Neural progenitor cell (in vitro differentiated cells): Measurements from ENCODE around the gene COTL1. TPM values are rescaled to one million over a fixed set of nuclear protein-coding genes. Genes with fewer than 3 reads are reported as not detected.

Source experiments
- DNase-seq: peaks from one replicate; pipeline ENCODE4 v3.0.0-alpha.2; 2016; ENCODE audit warnings: low spot score
- H2AFZ ChIP-seq: fragments of 200-600 bp; sonication (generic); replicated peaks from 2 replicates; pipeline ENCODE4 v1.6.1; 2016; ENCODE audit warnings: antibody characterized with exemption
- H3F3A ChIP-seq: fragments of 200-600 bp; sonication (generic); 2 replicates; pipeline ENCODE4 v1.6.1; 2016; ENCODE audit warnings: antibody characterized with exemption, low read depth
- H3K27ac ChIP-seq: fragments of 200-600 bp; sonication (generic); 2 replicates; pipeline ENCODE4 v1.5.1; 2016; ENCODE audit warnings: mild to moderate bottlenecking
- H3K27me3 ChIP-seq: fragments of 200-600 bp; sonication (generic); 2 replicates; pipeline ENCODE4 v1.6.1; 2016; ENCODE audit warnings: mild to moderate bottlenecking, moderate library complexity
- H3K36me3 ChIP-seq: fragments of 200-600 bp; sonication (generic); 2 replicates; pipeline ENCODE4 v1.5.1; 2016
- H3K4me1 ChIP-seq: fragments of 200-600 bp; sonication (generic); 2 replicates; pipeline ENCODE4 v1.6.1; 2016; ENCODE audit warnings: mixed run types
- H3K4me2 ChIP-seq: fragments of 200-600 bp; sonication (generic); 2 replicates; pipeline ENCODE4 v1.6.1; 2016
- H3K4me3 ChIP-seq: fragments of 200-600 bp; sonication (generic); 2 replicates; pipeline ENCODE4 v1.5.1; 2016
- H3K79me2 ChIP-seq: fragments of 200-600 bp; sonication (generic); 2 replicates; pipeline ENCODE4 v1.6.1; 2016; ENCODE audit warnings: low read depth
- H3K9ac ChIP-seq: fragments of 200-600 bp; sonication (generic); 2 replicates; pipeline ENCODE4 v1.6.1; 2016
- H3K9me3 ChIP-seq: fragments of 200-600 bp; sonication (generic); 2 replicates; pipeline ENCODE4 v1.5.1; 2016; ENCODE audit warnings: low read depth
- H4K20me1 ChIP-seq: fragments of 200-600 bp; sonication (generic); 2 replicates; pipeline ENCODE4 v1.6.1; 2016; ENCODE audit warnings: low read depth
- H3K27ac Mint-ChIP-seq: 3 replicates; pipeline ENCODE4 v1.8.0; 2021; ENCODE audit warnings: mixed read lengths
- H3K27me3 Mint-ChIP-seq: 2 replicates; pipeline ENCODE4 v1.8.0; 2022; ENCODE audit warnings: low read depth, mild to moderate bottlenecking, inconsistent platforms, moderate library complexity, mixed read lengths; ENCODE audit not compliant: insufficient read depth
- H3K36me3 Mint-ChIP-seq: 3 replicates; pipeline ENCODE4 v1.8.0; 2021; ENCODE audit warnings: mixed read lengths
- H3K4me1 Mint-ChIP-seq: 3 replicates; pipeline ENCODE4 v1.8.0; 2021; ENCODE audit warnings: mixed read lengths
- H3K4me3 Mint-ChIP-seq: 3 replicates; pipeline ENCODE4 v1.8.0; 2021; ENCODE audit warnings: mild to moderate bottlenecking, moderate library complexity, mixed read lengths
- H3K9me3 Mint-ChIP-seq: 3 replicates; pipeline ENCODE4 v1.8.0; 2020; ENCODE audit warnings: mixed read lengths
- EZH2 ChIP-seq: fragments of 200-600 bp; sonication (generic); IDR thresholded peaks from 2 replicates; pipeline ENCODE4 v1.6.1; 2017; ENCODE audit warnings: antibody characterized with exemption, mild to moderate bottlenecking, moderate library complexity
- EZH2phosphoT487 ChIP-seq: fragments of 200-600 bp; sonication (generic); IDR thresholded peaks from 2 replicates; pipeline ENCODE4 v1.6.1; 2017; ENCODE audit warnings: antibody characterized with exemption
- total RNA-seq: library from RNA; depleted of rRNA; stranded (reverse); fragments of >200 nt; gene quantifications from 2 replicates; pipeline ENCODE4 v1.2.3, GENCODE V29; 2015; ENCODE audit warnings: low replicate concordance
- TF ChIP-seq, protein P1 (sequence below): fragments of 200-600 bp; sonication (generic); IDR thresholded peaks from 2 replicates; pipeline ENCODE4 v1.5.1; 2017; ENCODE audit warnings: antibody characterized with exemption, mild to moderate bottlenecking

COTL1 gene
- total RNA-seq, 1 donor from 2014 or later = 46.9 TPM

DNA sequence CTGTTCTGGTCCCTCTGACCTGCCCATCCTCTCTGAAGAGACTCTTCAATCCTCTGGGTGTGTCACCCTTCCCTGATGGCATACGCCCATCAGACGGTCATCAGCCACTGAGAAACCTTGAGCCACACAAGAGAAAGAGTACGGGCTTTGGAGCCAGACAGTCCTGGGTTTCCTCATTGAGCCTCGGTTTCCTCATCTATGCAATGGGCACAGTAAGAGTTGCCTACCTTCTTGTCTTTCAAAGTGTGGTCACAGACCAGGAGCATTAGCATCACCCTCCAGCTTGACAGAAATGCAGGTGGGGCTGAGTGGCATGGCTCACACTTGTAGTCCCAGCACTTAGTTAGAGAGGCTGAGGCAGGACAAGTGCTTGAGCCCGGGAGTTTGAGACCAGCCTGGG, 87.3 kb downstream of the COTL1 start:
- Histone ChIP-seq H3K4me3 (no peak overlapping the region), H2AFZ (no peak overlapping the region), H4K20me1 (no peaks in the 10 kb centered on the region), H3K9ac (no peak overlapping the region), H3K79me2 (no peaks in the 10 kb centered on the region), H3K27me3 (no peaks in the 10 kb centered on the region), H3K27ac (no peak overlapping the region), H3K36me3 (no peaks in the 10 kb centered on the region), H3K4me1 (peaks cover 54% of the 10 kb centered on the region), H3F3A (peaks cover 63% of the 10 kb centered on the region), H3K4me2 (no peak overlapping the region), H3K9me3 (no peaks in the 10 kb centered on the region)
- peaks cover 17% of the 10 kb centered on the region for H3K27me3 Mint-ChIP-seq
- peaks cover 69% of the 10 kb centered on the region for H3K4me1 Mint-ChIP-seq
- H3K4me3 Mint-ChIP-seq = peak overlapping the region; percentile 68
- peaks cover 12% of the 10 kb centered on the region for H3K36me3 Mint-ChIP-seq
- no peak for DNase-seq
- no peak for TF ChIP-seq EZH2
- no peak for TF ChIP-seq EZH2phosphoT487
- TF ChIP-seq, protein P1, sequence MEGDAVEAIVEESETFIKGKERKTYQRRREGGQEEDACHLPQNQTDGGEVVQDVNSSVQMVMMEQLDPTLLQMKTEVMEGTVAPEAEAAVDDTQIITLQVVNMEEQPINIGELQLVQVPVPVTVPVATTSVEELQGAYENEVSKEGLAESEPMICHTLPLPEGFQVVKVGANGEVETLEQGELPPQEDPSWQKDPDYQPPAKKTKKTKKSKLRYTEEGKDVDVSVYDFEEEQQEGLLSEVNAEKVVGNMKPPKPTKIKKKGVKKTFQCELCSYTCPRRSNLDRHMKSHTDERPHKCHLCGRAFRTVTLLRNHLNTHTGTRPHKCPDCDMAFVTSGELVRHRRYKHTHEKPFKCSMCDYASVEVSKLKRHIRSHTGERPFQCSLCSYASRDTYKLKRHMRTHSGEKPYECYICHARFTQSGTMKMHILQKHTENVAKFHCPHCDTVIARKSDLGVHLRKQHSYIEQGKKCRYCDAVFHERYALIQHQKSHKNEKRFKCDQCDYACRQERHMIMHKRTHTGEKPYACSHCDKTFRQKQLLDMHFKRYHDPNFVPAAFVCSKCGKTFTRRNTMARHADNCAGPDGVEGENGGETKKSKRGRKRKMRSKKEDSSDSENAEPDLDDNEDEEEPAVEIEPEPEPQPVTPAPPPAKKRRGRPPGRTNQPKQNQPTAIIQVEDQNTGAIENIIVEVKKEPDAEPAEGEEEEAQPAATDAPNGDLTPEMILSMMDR = no peak
- peaks cover 27% of the 10 kb centered on the region for H3K9me3 Mint-ChIP-seq
- no peak overlapping the region for H3K27ac Mint-ChIP-seq

DNA sequence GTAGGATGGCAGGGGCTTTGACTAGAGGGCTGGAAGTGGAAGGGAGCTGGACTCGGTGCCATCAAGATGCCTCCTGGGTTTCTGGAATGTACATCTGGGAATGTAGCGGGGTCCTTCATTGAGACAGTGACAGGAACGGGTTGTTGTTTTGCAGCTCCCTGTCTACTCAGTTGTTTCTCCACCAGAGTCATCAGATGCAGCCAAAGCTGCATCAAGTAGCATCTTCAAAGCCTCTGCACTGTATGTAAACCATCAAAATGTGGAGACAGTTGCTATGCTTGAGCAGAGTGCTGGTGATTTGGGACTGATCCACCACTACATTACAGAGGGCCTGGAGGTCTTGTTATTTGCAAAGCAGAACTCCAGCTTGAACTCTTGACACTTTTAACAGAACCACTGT, 88.3 kb downstream of the COTL1 start:
- H3K79me2 ChIP-seq = no peaks in the 10 kb centered on the region
- peaks cover 45% of the 10 kb centered on the region for H3K4me1 ChIP-seq
- peaks cover 58% of the 10 kb centered on the region for H3F3A ChIP-seq
- no peaks in the 10 kb centered on the region for H4K20me1 ChIP-seq
- no peak overlapping the region for H3K4me3 ChIP-seq
- no peaks in the 10 kb centered on the region for H3K36me3 ChIP-seq
- H3K4me1 Mint-ChIP-seq = peaks cover 66% of the 10 kb centered on the region
- H3K27ac ChIP-seq = no peak overlapping the region
- H3K9me3 ChIP-seq = no peaks in the 10 kb centered on the region
- no peak overlapping the region for H3K4me3 Mint-ChIP-seq
- no peak overlapping the region for H3K9ac ChIP-seq
- no peaks in the 10 kb centered on the region for H3K27me3 ChIP-seq
- no peak overlapping the region for H2AFZ ChIP-seq
- TF ChIP-seq, protein P1 = no peak
- no peak for TF ChIP-seq EZH2phosphoT487
- TF ChIP-seq EZH2 = no peak
- H3K9me3 Mint-ChIP-seq = peaks cover 27% of the 10 kb centered on the region
- peak overlapping the region; percentile 77 for H3K27ac Mint-ChIP-seq
- no peak overlapping the region for H3K4me2 ChIP-seq
- H3K36me3 Mint-ChIP-seq = peaks cover 12% of the 10 kb centered on the region
- H3K27me3 Mint-ChIP-seq = peaks cover 17% of the 10 kb centered on the region
- DNase-seq = no peak

- no peak for DNase-seq
- Histone ChIP-seq H3F3A (peaks cover 49% of the 10 kb centered on the region), H3K9me3 (no peaks in the 10 kb centered on the region), H3K36me3 (no peaks in the 10 kb centered on the region), H3K27ac (no peak overlapping the region), H3K27me3 (no peaks in the 10 kb centered on the region), H4K20me1 (no peaks in the 10 kb centered on the region), H3K4me2 (no peak overlapping the region), H3K4me1 (peaks cover 37% of the 10 kb centered on the region), H3K4me3 (no peak overlapping the region), H2AFZ (no peak overlapping the region), H3K9ac (no peak overlapping the region), H3K79me2 (no peaks in the 10 kb centered on the region)
- H3K9me3 Mint-ChIP-seq = peaks cover 27% of the 10 kb centered on the region
- H3K27ac Mint-ChIP-seq = peak overlapping the region; percentile 83
- peaks cover 66% of the 10 kb centered on the region for H3K4me1 Mint-ChIP-seq
- peaks cover 17% of the 10 kb centered on the region for H3K27me3 Mint-ChIP-seq
- TF ChIP-seq, protein P1 = no peak
- no peak for TF ChIP-seq EZH2phosphoT487
- TF ChIP-seq EZH2 = no peak
- peaks cover 12% of the 10 kb centered on the region for H3K36me3 Mint-ChIP-seq
- no peak overlapping the region for H3K4me3 Mint-ChIP-seq
Observed at GRCh38 chr16:84528322-84528721, 89.6 kb downstream of the COTL1 start.
